CD4-positive, alpha-beta T cell (primary cell): ENCODE measurements around the gene ZNF445. TPM values are rescaled to one million over a fixed set of nuclear protein-coding genes. Genes with fewer than 3 reads are reported as not detected.
A peak's percentile ranks its signal among the peaks of the same experiment; 100 is the strongest.

Experiments used
- ATAC-seq: fragments of 200-7000 bp; cut with Tn5 transposase; one replicate; pipeline ENCODE4 v1.10.0; 2022; ENCODE audit warnings: mild to moderate bottlenecking; ENCODE audit not compliant: poor library complexity
- CTCF ChIA-PET: fragments of 350-600 bp; sonication (Branson Sonifier 250); formaldehyde crosslinking; loops from one replicate; lab custom pipeline; 2021; ENCODE audit warnings: antibody characterized with exemption, inconsistent platforms; lab: Charles Lee
- POLR2A ChIA-PET: fragments of 350-600 bp; sonication (Branson Sonifier 250); formaldehyde crosslinking; loops from one replicate; lab custom pipeline; 2021; ENCODE audit warnings: antibody characterized with exemption, inconsistent platforms; lab: Charles Lee
- DNase-seq, 14 experiments: peaks; one replicate each; pipeline ENCODE4 v3.0.0-alpha.2; 2013 to 2020; ENCODE audit warnings: mixed read lengths in 2 of 14
- H3K27ac ChIP-seq, 2 donors: one replicate each; pipeline versions ENCODE4 v1.5.1 to v1.7.0; 2013; ENCODE audit warnings: low read length in 2 of 2, low read depth in 1 of 2, mild to moderate bottlenecking in 1 of 2
- H3K27me3 ChIP-seq, 2 experiments: 1 replicate in 1 of 2; 2 replicates in 1 of 2; pipeline versions ENCODE4 v1.6.1 to v1.7.0; 2013; ENCODE audit warnings: low read length in 2 of 2, control low read depth in 1 of 2, mild to moderate bottlenecking in 1 of 2, moderate library complexity in 1 of 2; ENCODE audit not compliant: insufficient read depth in 2 of 2, control insufficient read depth in 1 of 2
- H3K36me3 ChIP-seq: one replicate; pipeline ENCODE4 v1.6.1; 2013; ENCODE audit warnings: low read length, control low read depth; ENCODE audit not compliant: insufficient read depth
- H3K4me1 ChIP-seq: one replicate; pipeline ENCODE4 v1.6.1; 2013; ENCODE audit warnings: low read length, control low read depth; ENCODE audit not compliant: insufficient read depth
- H3K4me3 ChIP-seq: one replicate; pipeline ENCODE4 v1.5.1; 2013; ENCODE audit warnings: mild to moderate bottlenecking, low read length, moderate library complexity
- H3K9me3 ChIP-seq, 2 experiments: 1 replicate in 1 of 2; 2 replicates in 1 of 2; pipeline versions ENCODE4 v1.6.1 to v1.7.0; 2013; ENCODE audit warnings: low read length in 2 of 2, mild to moderate bottlenecking in 2 of 2, control low read depth in 1 of 2, moderate library complexity in 1 of 2; ENCODE audit not compliant: control insufficient read depth in 1 of 2, insufficient read depth in 1 of 2
- H3K27ac Mint-ChIP-seq: one replicate; pipeline ENCODE4 v1.8.0; 2020; ENCODE audit warnings: mixed read lengths
- H3K27me3 Mint-ChIP-seq: one replicate; pipeline ENCODE4 v1.8.0; 2021; ENCODE audit warnings: mixed read lengths
- H3K36me3 Mint-ChIP-seq: one replicate; pipeline ENCODE4 v1.8.0; 2021; ENCODE audit warnings: low read depth, mixed read lengths
- H3K4me1 Mint-ChIP-seq: one replicate; pipeline ENCODE4 v1.8.0; 2021; ENCODE audit warnings: low read depth, mixed read lengths
- H3K4me3 Mint-ChIP-seq: one replicate; pipeline ENCODE4 v1.8.0; 2020; ENCODE audit warnings: mild to moderate bottlenecking, mixed read lengths
- H3K9me3 Mint-ChIP-seq: one replicate; pipeline ENCODE4 v1.8.0; 2020; ENCODE audit warnings: mixed read lengths
- intact Hi-C, 2 experiments: fragments of 100-400 bp; cut with DNase I in 1 of 2; cut with micrococcal nuclease in 1 of 2; formaldehyde crosslinking; loops; one replicate each; pipeline versions ENCODE4 v1.15.1 to v1.9.0; 2023 to 2025; cut with DNase I, micrococcal nuclease
- total RNA-seq, 174 experiments: library from RNA in 2 of 174; stranded (reverse) in 2 of 174; gene quantifications; one replicate each; pipeline ENCODE4 v1.2.3 and lab custom pipeline; 2021 to 2026
- TF ChIP-seq, protein P1 (sequence below): fragments of 200-600 bp; IDR thresholded peaks from one replicate; pipeline ENCODE4 v1.8.0; 2022; ENCODE audit warnings: antibody characterized with exemption, mild to moderate bottlenecking

Gene ZNF445
- total RNA-seq, 2 experiments from 2014 or later = 6.1 to 6.6 TPM

DNA sequence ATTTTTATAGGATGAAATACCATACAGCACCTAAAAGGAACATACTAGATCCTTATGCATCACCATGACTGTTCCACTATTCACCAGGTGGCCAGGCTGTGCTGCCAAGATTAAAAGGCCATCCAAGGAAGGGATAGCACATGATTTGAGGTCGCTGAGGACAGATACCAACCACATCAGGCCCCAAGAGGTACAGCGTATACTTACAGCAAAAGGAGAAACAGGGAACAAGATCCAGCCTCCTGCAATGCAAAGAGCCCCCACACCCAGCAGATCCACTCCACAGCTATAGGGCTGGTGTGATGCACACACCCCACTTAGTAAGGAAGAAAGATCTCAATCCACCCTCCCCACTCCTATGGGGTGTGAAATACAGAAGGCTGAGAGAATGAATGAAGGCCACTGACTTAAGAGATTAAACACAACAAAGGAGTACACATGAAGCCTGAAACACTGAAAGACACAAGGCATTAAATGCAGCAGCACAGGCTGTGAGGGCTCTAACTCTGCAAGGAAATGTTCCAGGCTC is 32.0 kb upstream of the ZNF445 start:
- Mint-ChIP-seq H3K4me3 (peak overlapping the region; percentile 100), H3K4me1 (peaks cover 51% of the 10 kb centered on the region), H3K27me3 (no peaks in the 10 kb centered on the region), H3K27ac (peak overlapping the region; percentile 88), H3K36me3 (peaks cover 38% of the 10 kb centered on the region), H3K9me3 (peaks cover 2% of the 10 kb centered on the region)
- H3K27ac ChIP-seq = peak overlapping the region in 1 of 2 donors; percentile 79
- no peak for ATAC-seq
- intact Hi-C loops = loop anchor here in 1 of 2 experiments (5.0 kb wide), 1 partner anchor 817 kb away; the partner anchor contains the start of gene ABHD5
- ChIA-PET POLR2A (interaction anchor here (1.6 kb wide), 1 partner anchor 26 kb away, joined by 4 read pairs; no protein-coding TSS in a partner anchor), CTCF (no interaction called here)
- peak overlapping the region; percentile 91 for H3K4me3 ChIP-seq
- peak in 3 of 14 experiments; percentile 1 to 21 (median 13) for DNase-seq
- peaks cover 0 to 2% of the 10 kb centered on the region in 2 experiments for H3K9me3 ChIP-seq
- H3K27me3 ChIP-seq = no peaks in the 10 kb centered on the region
- TF ChIP-seq, protein P1, sequence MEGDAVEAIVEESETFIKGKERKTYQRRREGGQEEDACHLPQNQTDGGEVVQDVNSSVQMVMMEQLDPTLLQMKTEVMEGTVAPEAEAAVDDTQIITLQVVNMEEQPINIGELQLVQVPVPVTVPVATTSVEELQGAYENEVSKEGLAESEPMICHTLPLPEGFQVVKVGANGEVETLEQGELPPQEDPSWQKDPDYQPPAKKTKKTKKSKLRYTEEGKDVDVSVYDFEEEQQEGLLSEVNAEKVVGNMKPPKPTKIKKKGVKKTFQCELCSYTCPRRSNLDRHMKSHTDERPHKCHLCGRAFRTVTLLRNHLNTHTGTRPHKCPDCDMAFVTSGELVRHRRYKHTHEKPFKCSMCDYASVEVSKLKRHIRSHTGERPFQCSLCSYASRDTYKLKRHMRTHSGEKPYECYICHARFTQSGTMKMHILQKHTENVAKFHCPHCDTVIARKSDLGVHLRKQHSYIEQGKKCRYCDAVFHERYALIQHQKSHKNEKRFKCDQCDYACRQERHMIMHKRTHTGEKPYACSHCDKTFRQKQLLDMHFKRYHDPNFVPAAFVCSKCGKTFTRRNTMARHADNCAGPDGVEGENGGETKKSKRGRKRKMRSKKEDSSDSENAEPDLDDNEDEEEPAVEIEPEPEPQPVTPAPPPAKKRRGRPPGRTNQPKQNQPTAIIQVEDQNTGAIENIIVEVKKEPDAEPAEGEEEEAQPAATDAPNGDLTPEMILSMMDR = no peak
- H3K36me3 ChIP-seq = peaks cover 8% of the 10 kb centered on the region
- H3K4me1 ChIP-seq = peaks cover 25% of the 10 kb centered on the region

DNA sequence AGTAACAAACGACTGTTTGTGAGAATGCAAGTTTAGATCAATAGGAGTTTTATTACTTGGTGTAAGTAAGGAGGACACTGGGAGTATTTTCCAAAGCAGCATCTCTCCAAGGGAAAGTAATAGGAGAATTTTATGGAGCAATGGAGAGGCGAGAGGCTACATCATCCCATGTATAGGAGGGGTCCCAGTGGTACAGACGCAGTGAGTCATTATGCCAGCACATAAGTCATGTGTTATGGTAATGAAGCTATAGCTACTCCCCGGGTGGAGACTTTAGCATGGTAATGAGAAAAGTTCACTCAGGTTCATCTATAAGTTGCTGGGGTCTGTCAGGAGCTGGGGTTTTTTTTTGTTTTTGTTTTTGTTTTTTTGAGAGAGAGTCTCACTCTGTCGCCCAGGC is 29.5 kb upstream of the ZNF445 start:
- peaks cover 7% of the 10 kb centered on the region for H3K9me3 Mint-ChIP-seq
- peak overlapping the region; percentile 17 for H3K4me3 Mint-ChIP-seq
- Histone ChIP-seq H3K4me1 (peaks cover 24% of the 10 kb centered on the region), H3K27me3 (no peaks in the 10 kb centered on the region), H3K36me3 (peaks cover 14% of the 10 kb centered on the region), H3K27ac (no peak overlapping the region), H3K4me3 (no peak overlapping the region), H3K9me3 (peaks cover 4 to 6% of the 10 kb centered on the region in 2 experiments)
- TF ChIP-seq, protein P1 = no peak
- H3K36me3 Mint-ChIP-seq = peaks cover 59% of the 10 kb centered on the region
- ATAC-seq (no peak), DNase-seq (no peak)
- intact Hi-C loops = loop anchor here in 1 of 2 experiments (5.0 kb wide), 1 partner anchor 815 kb away; the partner anchor contains the start of gene ABHD5
- CTCF ChIA-PET = no interaction called here
- H3K27ac Mint-ChIP-seq = no peak overlapping the region
- POLR2A ChIA-PET = interaction anchor here (2.0 kb wide), 1 partner anchor 169 kb away, joined by 7 read pairs; the partner anchor contains the start of gene TCAIM
- H3K4me1 Mint-ChIP-seq = peaks cover 49% of the 10 kb centered on the region
- no peaks in the 10 kb centered on the region for H3K27me3 Mint-ChIP-seq

DNA sequence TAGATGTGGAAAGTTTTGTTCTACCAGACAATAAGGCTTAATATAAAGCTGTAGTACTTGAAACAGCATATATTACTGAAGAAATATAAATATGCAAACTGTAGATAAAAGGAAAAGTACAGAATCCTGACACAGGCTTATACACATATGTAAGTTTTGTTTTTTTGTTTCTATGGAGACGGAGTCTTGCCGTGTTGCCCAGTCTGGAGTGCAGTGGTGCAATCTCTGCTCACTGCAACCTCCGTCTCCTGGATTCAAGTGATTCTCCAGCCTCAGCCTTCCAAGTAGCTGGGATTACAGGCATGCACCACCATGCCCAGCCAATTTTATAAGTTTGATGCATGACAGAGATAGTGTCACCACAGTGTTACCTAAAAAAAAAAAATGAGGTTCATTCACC is 29.1 kb upstream of the ZNF445 start:
- no peaks in the 10 kb centered on the region for H3K27me3 Mint-ChIP-seq
- no peak for ATAC-seq
- peaks cover 8 to 10% of the 10 kb centered on the region in 2 experiments for H3K9me3 ChIP-seq
- H3K9me3 Mint-ChIP-seq = peaks cover 10% of the 10 kb centered on the region
- H3K27me3 ChIP-seq = no peaks in the 10 kb centered on the region
- intact Hi-C loops = loop anchor here in 1 of 2 experiments (5.0 kb wide), 1 partner anchor 814 kb away; the partner anchor contains the start of gene ABHD5
- peaks cover 63% of the 10 kb centered on the region for H3K36me3 Mint-ChIP-seq
- DNase-seq = no peak
- peak overlapping the region; percentile 17 for H3K4me3 Mint-ChIP-seq
- CTCF ChIA-PET = no interaction called here
- POLR2A ChIA-PET = no interaction called here
- H3K4me1 Mint-ChIP-seq = peaks cover 45% of the 10 kb centered on the region
- H3K27ac ChIP-seq = no peak overlapping the region
- H3K27ac Mint-ChIP-seq = no peak overlapping the region
- H3K36me3 ChIP-seq = peaks cover 18% of the 10 kb centered on the region
- no peak overlapping the region for H3K4me3 ChIP-seq
- peaks cover 20% of the 10 kb centered on the region for H3K4me1 ChIP-seq
- TF ChIP-seq, protein P1 = no peak
